Limb (tissue), 2 donors: Measurements from ENCODE around the gene ANKRD29.
"Not testable (repeated sequence)": the region's sequence is repeated elsewhere in the genome, so short reads cannot be mapped to it uniquely, and the experiment has no call there.

ENCODE experiments used
- DNase-seq, 2 donors: peaks; one replicate each; pipeline ENCODE4 v3.0.0-alpha.2; 2016; ENCODE audit errors: extremely low spot score in 2 of 2

The ANKRD29 gene

DNA sequence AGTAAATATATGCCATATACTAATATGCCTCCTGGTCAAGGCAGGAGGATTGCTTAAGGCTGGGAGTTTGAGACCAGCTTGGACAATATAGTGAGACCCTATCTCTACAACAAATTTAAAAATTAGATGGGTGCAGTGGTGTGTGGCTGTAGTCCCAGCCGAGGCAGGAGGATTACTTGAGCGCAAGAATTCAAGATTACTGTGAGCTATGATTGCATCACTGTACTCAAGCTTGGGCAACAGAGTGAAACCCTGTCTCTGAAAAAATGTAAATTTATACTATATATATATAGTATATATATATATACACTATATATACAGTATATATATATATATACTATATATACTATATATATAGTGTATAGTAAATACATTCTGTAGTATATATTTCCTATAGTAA lies 46.5 kb downstream of the ANKRD29 start:
- no peak for DNase-seq

DNA sequence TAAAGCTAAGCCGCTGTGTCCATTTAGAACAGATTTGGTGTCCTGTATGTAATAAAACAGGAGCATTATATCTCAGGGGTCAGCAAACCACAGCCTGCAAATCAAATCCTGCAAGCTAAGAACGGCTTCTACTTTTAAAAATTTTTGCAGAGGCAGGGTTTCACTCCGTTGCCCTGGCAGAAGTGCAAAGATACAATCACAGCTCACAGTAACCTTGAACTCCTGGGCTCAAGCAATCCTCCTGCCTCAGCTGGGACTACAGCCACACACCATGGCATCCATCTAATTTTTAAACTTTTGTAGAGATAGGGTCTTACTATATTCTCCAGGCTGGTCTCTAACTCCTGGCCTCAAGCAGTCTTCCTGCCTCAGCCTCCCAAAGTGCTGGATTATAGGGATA lies 47.8 kb downstream of the ANKRD29 start:
- DNase-seq: no peak

DNA sequence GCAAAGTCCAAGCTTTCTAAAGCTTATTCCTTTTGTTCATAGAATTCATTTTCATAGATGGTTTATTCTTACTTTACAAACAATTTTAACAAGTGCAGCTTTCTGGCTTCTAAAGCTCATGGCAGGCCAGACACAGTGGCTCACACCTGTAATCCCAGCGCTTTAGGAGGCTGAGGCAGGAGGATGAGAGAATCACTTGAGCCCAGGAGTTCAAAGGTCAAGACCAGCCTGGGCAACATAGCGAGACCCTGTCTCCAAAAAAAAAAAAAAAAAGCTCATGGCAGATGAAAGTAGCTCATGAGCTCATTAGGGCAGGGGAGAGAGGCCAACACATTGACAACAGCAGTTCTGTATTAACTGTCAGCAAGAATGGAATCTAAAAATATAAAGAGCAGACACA lies 48.3 kb downstream of the ANKRD29 start:
- DNase-seq: no peak

DNA sequence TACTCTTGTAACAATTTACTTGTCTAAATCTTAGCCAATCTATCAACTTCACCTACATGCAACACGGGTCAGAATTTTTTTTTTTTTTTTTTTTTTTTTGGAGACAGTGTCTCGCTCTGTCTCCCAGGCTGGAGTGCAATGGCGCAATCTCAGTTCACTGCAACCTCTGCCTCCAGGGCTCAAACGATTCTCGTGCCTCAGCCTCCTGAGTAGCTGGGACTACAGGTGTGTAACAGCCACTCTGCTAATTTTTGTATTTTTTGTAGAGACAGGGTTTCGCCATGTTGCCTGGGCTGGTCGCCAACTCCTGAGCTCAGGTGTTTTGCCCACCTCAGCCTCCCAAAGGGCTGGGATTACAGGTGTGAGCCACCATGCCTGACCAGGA lies 49.6 kb downstream of the ANKRD29 start:
- not testable (repeated sequence) for DNase-seq

DNA sequence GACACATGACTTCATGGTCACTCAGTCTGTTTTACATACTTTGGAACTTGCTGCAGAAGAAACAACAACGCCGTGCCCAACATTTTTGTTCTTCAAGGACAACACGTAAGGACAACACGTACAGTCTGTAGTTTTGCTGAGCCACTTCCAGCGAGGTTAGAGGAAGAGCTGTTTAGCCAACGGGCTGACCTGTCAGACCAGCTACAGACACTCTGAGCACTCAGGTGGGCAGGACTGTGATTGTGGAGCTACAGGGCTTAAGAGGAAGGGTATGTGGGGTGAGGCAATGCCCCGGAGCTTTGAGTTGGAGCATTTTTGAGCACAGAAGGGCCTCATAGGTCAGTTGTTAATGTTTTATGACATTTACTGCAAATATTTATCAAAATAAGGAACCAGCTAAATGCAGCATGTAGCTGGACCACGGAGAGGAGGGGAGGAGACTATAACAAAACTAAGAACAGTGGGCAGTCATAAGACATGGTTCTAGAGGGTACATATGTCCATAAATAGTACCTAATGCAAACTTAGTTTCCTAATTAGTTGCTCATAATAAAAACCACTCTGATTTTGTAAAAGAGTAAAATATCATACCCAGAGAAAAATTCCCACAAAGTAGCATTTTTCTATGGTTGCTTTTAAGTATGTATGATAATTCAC lies 50.1 kb downstream of the ANKRD29 start:
- no peak for DNase-seq

DNA sequence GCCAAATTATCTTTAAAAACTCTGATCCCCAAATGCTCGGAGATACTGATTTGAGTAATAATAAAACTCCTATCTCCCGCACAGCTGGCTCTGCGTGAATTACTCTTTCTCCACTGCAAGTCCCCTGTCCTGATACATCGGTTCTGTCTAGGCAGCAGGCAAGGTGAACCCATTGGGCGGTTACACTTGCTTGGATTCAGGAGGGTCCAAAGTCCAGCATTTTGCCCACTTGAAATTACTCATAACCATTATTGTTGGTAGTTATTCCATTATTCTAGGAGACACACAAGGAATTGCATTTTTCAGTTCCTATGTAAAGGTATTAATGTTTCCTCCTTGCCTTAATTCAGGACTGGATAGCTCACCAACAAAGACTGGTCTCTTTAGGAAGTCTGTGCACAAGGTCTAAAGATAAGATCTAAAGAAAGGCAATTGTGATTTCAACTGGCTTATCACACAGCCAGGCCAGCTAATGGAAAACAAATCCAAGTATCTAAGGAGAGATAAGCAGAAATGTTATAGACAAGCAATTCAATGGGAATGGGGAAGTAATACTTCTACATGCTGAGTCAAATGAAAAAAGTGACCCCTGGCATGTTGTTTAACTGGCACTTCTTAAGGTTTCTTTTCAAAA lies 53.2 kb downstream of the ANKRD29 start:
- no peak for DNase-seq

DNA sequence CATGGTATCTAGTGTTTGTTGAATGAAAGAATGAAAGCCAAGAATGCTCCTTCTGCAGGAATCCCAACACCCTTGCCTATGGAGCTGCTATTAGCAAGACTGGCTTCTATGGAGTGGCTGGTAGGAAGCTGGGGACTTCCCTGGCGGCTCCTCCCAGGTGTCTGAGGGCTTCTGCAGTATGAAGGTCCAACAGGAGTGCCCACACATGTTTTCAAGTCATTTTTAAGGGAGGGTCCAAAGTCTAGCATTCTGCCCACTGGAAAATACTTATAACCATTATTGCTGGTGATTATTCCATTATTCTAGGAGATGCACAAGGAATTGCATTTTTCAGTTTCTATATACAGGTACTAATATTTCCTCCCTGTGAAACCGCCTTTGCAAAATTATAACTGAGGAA lies 54.5 kb downstream of the ANKRD29 start:
- no peak for DNase-seq

DNA sequence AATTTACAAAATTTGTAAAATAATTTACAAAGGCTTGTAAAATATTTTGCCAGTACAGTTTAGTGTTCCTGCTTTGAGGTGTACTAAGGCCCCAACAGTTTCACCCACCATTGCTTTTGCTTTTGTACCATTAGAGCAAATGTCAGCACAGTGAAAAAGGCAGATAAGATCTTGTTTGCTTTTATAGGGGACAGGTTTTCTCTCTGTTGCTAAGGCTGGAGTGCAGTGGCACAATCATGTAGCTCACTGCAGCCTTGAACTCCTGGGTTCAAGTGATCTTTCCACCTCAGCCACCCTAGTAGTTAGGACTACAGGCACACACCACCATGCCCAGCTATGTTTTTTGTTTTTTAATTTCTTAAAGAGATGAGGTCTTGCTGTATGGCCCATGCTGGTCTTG lies 56.8 kb downstream of the ANKRD29 start:
- no peak for DNase-seq

DNA sequence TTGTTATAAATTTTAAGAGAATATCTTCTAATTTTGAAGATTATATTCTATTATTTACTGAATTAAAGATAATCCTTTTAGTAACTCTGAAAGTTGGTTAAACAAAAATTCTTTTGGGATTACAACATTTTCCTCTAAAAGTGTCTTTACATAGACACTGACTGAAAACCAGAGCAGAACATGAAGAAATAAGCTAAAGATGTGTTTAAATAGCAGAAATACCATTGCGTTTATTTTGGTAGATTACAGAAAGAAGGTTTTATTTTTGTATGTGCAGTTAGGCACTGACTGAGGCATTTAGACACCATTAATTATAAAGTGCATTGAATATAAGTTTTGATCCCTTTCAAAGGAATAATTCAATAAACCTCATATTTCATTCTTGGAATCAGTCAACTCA lies 62.9 kb downstream of the ANKRD29 start:
- no peak for DNase-seq

DNA sequence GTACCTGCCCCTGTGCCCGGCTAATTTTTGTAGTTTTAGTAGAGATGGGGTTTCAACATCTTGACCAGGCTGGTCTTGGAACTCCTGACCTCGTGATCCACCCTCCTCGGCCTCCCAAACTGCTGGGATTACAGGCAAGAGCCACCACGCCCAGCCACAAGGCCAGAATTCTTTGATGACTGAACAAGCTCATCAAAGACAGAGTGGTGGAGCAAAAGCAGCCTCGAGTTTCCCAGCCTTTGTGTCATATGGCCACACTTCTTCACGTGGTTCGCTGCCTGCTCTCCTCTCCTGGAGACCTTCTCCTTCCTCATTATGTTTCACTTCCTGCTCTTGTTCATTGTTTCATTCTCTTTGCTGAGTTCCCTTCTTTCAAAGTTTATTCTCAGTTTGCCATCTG lies 66.5 kb downstream of the ANKRD29 start:
- DNase-seq: no peak

DNA sequence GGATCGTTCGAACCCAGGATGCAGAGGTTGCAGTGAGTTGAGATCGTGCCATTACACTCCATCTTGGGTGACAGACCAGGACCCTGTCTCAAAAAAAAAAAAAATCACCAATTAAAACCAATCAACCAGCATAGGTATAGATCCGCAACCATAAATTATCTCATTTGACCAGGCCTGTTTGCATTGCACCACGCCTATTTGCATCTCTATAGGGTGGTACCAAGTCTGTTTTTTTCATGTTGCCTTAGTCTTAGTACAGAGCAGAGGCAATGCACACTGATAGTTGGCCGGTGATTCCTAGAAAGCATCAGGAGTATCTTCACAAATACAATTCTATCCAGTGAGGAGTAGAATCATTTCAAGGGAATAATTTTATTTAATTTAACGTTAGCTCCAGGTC lies 67.1 kb downstream of the ANKRD29 start:
- no peak for DNase-seq

DNA sequence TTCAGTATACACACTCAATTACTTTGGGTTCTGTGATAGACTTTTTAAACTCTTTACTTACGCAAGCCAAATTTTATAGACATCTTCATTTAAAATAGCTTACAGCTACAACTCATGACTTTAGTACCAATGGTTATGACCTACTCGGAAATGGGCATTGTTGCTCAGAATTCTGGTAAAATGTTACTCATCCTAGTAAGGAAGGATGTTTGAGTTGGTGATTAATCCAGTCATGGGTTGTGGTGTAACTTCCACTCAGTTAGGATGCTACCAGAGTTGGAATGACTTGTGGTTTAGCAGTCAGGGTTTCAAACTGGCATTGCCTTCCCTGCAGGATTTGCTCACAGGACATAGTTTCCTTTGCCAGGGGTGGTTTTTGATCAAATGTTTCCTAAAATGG lies 69.0 kb downstream of the ANKRD29 start:
- DNase-seq: no peak

DNA sequence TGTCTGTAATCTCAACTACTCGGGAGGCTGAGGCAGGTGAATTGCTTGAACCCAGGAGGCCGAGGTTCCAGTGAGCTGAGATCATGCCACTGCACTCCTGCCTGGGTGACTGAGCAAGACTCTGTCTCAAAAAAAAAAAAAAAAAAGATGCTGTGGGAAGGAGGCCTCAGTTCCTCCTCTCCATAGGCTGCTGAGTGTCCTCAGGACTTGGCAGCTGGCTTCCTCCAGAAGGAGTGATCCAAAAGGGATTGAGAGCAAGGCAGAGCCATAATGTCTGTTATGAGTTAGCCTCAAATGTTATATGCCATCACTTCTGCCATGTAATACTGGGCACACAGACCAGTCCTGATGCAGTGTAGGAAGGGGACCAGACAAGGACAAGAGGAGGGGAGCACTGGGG lies 69.8 kb downstream of the ANKRD29 start:
- no peak for DNase-seq

DNA sequence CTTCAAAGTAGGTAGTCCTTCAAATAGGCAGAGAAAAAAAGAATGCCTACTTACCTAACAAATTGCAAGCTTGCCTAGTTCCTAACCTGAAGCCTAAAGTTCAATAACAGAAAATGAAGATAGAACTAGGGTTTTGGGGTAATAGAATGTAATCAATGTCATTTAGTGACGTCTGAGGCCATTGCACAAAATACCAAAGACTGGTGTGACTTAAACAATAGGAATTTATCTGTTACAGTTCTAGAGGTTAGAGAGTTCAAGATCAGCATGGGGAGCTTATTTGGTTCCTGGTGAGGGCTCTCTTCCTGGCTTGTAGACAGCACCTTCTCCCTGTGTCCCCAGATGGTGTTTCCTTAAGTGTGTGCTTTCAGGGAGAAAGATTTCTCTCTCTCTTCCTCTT lies 71.7 kb downstream of the ANKRD29 start:
- DNase-seq: no peak

DNA sequence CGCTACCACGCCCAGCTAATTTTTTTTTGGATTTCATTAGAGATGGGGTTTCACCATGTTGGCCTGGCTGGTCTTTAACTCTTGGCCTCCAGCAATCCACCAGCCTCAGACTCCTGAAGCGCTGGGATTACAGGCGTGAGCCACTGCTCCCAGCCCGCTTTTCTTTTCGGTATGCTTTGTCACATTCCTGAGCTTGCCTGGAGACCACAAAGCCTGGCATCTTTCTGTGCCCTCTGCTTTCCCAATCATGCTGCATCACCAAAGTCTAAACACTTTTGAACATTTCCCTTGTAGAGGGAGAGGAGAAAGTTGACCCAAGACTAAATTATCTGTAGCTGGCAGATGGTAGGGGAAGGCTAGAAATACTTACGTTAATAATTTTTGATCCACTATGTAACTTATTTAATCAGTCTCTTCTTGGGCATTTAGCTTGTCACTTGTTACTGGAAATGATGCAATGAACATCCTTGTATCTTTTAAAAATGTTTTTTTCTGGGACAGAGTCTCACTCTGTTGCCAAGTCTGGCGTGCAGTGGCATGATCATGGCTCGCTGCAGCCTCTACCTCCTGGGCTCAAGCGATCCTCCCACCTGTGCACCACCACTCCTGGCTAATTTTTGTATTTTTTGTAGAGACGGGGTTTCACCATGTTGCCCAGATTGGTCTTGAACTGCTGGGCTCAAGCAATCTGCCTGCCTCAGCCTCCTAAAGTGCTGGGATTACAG lies 73.7 kb downstream of the ANKRD29 start:
- DNase-seq: no peak

DNA sequence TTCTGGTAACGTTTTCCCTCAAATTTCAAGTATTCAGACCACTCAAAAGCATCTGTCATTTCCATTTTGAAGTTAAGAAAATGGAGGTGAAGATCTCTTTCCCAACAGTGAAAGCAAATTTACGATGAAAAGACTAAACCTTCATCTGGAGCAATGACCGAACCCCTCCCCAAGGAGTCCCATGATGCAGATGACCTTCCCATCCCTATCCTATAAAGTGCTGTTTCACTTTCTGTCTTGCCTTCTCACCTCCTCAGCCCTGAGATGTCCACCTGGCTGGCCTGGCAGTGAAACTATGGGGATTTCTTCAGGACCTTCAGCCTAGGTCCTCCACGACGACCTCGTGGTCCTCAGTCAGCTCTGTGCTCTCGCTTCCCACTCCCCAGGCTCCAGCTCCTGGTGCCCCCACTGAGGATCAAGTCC lies 75.5 kb downstream of the ANKRD29 start:
- no peak for DNase-seq

DNA sequence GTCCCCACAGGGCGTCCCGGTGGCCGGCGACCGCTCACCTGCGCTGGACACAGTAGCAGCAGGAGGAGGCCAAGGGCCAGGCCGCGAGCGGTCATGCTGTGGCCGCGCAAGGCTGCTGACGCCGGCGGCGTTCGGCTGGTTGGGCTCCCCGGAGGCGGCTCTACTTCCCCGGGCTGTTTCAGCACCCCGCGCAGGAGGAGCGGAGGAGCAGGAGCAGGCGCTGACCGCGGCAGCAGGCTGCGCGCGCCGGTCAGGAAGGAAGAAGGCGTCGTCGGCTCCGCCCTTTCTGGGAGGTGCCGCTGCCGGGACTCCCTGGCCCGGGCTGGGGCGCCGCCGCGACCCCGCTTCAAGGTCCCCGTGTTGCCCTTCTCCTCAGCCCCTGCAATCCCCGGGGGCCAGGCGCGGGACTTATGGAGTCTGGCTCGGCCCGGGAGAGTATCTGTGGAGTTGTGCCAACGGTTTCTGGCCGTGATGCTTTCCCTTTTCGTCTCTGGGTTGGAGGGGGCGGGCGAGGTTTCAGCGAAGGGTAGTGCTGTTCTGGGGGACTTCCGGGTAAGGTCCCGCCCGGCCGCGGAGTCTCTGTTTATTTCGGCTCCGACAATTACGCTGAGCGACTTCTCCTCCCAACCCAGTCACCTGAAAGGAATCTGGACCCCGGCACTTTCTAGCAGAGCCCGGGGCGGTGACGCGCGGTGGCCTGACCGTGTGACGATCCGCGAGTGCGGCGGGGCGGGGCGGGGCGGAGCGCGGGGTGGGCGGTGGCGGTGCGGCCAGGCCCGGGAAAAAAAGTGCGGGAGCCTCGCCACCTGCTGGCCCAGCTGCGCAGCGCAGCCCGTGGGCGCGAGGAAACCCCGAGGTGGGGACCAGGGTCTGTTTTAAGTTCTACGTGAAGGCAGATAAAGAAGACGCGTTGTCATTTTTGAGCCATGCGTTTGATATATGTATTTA lies 76.2 kb downstream of the ANKRD29 start, which contains the start of gene NPC1:
Gene NPC1 (minus strand): TSS at position 258 of the 948 bp plus-strand sequence. CDS start 163 bp downstream, at position 95.
- DNase-seq: peak; percentile 95 to 96

DNA sequence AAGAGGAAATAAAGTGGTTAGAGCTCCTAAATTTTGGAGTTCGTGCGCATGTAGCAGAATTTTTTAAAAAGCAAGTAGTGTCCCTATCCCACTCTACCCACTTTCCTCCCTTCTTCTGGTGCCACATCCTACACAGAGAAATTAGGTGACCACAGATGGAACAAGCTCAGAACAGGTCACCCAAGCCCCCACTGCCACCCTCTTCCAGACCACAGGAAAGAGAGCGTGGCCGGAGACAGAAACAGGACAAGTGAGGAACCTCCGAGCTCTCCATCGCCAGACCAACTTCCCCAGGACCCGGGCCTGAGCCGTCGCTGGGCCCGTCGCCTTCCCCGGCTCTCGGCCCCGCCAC lies 76.8 kb downstream of the ANKRD29 start:
- DNase-seq: no peak

DNA sequence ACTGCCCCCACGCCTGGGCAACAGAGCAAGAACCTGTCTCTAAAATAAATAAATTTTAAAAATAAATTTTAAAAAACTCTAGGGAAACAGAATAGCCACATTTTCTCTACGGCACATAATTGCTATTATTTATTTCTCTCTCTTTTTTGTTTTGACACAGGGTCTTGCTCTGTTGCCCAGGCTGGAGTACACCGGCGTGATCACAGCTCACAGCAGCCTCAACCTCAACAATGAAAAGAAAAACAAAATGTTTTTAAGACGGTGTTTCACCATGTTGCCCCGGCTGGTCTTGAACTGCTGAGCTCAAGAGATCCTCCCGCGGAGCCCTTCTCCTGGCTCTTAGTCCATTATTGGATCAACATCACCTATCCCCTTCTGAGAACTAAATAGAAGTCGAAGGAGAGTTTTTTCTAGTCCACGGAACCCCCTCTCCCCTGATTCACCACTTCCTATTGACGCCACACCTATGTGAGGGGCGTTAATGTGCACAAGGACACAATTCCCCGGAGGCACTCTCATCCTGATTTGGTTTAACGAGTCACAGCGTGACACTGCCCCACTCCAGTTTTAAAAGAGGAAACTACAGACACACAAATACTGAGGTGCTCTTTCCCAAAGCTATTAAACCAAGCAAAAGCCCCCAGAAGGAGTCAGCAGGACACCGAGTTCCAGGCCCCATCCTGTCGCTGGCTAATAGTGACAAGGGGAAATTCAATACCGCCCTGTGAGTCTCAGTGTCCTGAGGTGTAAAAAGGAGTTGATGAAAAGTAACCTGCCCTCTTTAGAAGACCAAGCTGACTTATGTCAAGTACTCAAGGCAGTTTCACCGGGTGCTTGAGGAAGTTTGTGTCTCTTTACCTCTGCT lies 77.5 kb downstream of the ANKRD29 start:
- DNase-seq: no peak

DNA sequence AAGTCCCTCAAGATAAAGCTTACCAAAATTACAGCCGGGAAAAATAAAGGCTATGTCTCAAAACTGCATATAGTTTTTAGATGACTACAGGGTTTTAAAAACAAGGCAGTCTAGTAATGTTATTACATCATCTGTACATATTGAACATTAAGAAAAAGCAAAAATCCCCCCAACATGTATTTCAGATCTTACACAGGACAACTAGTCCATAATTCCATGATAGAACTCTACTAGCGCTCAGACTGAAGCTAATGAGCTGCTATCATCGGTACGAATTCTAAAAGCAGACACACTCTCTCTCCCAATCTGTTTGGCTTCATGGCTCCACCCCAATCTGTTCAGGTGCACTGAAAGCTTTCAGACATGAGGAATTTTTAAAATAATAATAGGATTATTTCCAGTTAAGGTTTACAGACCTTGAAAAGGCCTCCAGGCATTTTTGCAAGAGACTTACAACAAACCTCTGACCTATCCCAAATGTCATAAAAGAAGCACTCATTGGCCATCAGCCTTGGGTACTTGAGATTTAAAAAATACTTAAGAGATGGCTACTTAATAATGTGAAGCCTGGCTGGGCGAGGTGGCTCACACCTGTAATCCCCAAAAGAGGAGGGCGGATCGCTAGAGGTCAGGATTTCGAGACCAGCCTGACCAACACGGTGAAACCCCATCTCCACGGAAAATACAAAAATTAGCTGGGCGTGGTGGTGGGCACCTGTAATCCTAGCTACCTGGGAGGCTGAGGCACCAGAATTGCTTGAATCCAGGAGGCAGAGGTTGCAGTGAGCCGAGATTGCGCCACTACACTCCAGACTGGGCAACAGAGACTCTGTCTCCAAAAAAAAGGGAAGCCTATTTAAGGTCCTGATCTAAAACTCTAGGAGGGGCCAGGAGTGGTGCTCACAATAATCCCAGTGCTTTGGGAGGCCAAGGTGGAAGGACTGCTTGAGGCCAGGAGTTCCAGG lies 78.4 kb downstream of the ANKRD29 start:
- DNase-seq: no peak
